H1 (cell line): ENCODE data around the gene LILRB2. TPM values are rescaled to one million over a fixed set of nuclear protein-coding genes. Genes with fewer than 3 reads are reported as not detected.

ENCODE experiments used
- CTCF ChIA-PET: fragments of 300-600 bp; sonication (Branson Sonifier 250); formaldehyde crosslinking; loops from one replicate; lab custom pipeline; 2021; ENCODE audit not compliant: partially characterized antibody; lab: Charles Lee
- POLR2A ChIA-PET: fragments of 300-600 bp; sonication (Branson Sonifier 250); formaldehyde crosslinking; loops from one replicate; lab custom pipeline; 2021; ENCODE audit warnings: inconsistent platforms; ENCODE audit not compliant: partially characterized antibody; lab: Charles Lee
- DNase-seq, 2 experiments: peaks; one replicate each; pipeline versions ENCODE4 v3.0.0 to v3.0.0-alpha.2; 2010 to 2022; ENCODE audit warnings: low spot score in 2 of 2, low read depth in 1 of 2, mixed read lengths in 1 of 2
- FAIRE-seq: peaks from 2 replicates; lab custom pipeline; 2011; peaks lifted over from hg19 to GRCh38; lab: Jason Lieb, UNC
- H2AFZ ChIP-seq: 2 replicates; pipeline ENCODE4 v1.8.1; 2012; ENCODE audit warnings: low read length, inconsistent platforms
- H2AK5ac ChIP-seq: 2 replicates; pipeline ENCODE4 v1.6.1; 2013; ENCODE audit warnings: low read depth, low read length
- H2BK120ac ChIP-seq: replicated peaks from 2 replicates; pipeline ENCODE3; 2013; ENCODE audit warnings: low read depth, low read length, inconsistent platforms
- H2BK12ac ChIP-seq: 2 replicates; pipeline ENCODE4 v1.6.1; 2013; ENCODE audit warnings: low read depth, low read length
- H2BK15ac ChIP-seq: 2 replicates; pipeline ENCODE4 v1.6.1; 2013; ENCODE audit warnings: low read length
- H2BK20ac ChIP-seq: 2 replicates; pipeline ENCODE4 v1.6.1; 2013; ENCODE audit warnings: low read length
- H2BK5ac ChIP-seq: 2 replicates; pipeline ENCODE4 v1.6.1; 2013; ENCODE audit warnings: low read depth, low read length
- H3K14ac ChIP-seq: 2 replicates; pipeline ENCODE4 v1.6.1; 2013; ENCODE audit warnings: inconsistent platforms; ENCODE audit not compliant: insufficient read length
- H3K18ac ChIP-seq: 2 replicates; pipeline ENCODE4 v1.6.1; 2013; ENCODE audit warnings: low read length; ENCODE audit errors: extremely low read depth
- H3K23ac ChIP-seq: 2 replicates; pipeline ENCODE4 v1.6.1; 2013; ENCODE audit warnings: inconsistent platforms; ENCODE audit not compliant: insufficient read length
- H3K23me2 ChIP-seq: 2 replicates; pipeline ENCODE4 v1.6.1; 2013; ENCODE audit warnings: low read depth, low read length
- H3K27ac ChIP-seq: 2 replicates; pipeline ENCODE4 v1.6.1; 2011; ENCODE audit warnings: low read depth, low read length, inconsistent platforms
- H3K27me3 ChIP-seq, 4 experiments: replicated peaks in 1 of 4; 1 replicate in 1 of 4; 2 replicates in 3 of 4; pipeline versions ENCODE4 v1.6.1 to v1.8.1; 2011 to 2013; ENCODE audit warnings: low read length in 3 of 4, mild to moderate bottlenecking in 3 of 4, inconsistent platforms in 2 of 4, mixed read lengths in 2 of 4, moderate library complexity in 1 of 4; ENCODE audit not compliant: control insufficient read depth in 3 of 4, insufficient read depth in 3 of 4; ENCODE audit errors: extremely low read depth in 1 of 4
- H3K36me3 ChIP-seq, 4 experiments: 2 replicates each; pipeline versions ENCODE4 v1.6.1 to v1.8.1; 2011 to 2013; ENCODE audit warnings: mild to moderate bottlenecking in 4 of 4, low read length in 3 of 4, moderate library complexity in 2 of 4, control low read depth in 1 of 4, inconsistent platforms in 1 of 4; ENCODE audit not compliant: insufficient read depth in 4 of 4, control insufficient read depth in 2 of 4
- H3K4ac ChIP-seq: replicated peaks from 2 replicates; pipeline ENCODE3; 2013; ENCODE audit warnings: low read length, low read depth, mixed read lengths, inconsistent platforms; ENCODE audit not compliant: insufficient read length
- H3K4me1 ChIP-seq, 4 experiments: replicated peaks in 1 of 4; 1 replicate in 1 of 4; 2 replicates in 3 of 4; pipeline versions ENCODE4 v1.6.1 to v1.8.1; 2011 to 2013; ENCODE audit warnings: low read length in 3 of 4, inconsistent platforms in 2 of 4, mixed read lengths in 1 of 4; ENCODE audit not compliant: insufficient read depth in 4 of 4, control insufficient read depth in 3 of 4
- H3K4me2 ChIP-seq, 2 experiments: 2 replicates each; pipeline versions ENCODE4 v1.6.1 to v1.8.1; 2011 to 2013; ENCODE audit warnings: low read depth in 2 of 2, low read length in 2 of 2, control low read depth in 1 of 2, inconsistent platforms in 1 of 2, mild to moderate bottlenecking in 1 of 2; ENCODE audit not compliant: insufficient read depth in 1 of 2
- H3K4me3 ChIP-seq, 4 experiments: fragments of 200-600, 300-600 bp in 1 of 4; sonication (generic), shearing (Covaris generic), sonication (Bioruptor Twin) in 1 of 4; 2 replicates each; pipeline versions ENCODE4 v1.5.1 to v1.8.1; 2011 to 2016; ENCODE audit warnings: low read length in 4 of 4, low read depth in 3 of 4, control low read depth in 2 of 4, inconsistent platforms in 2 of 4, mild to moderate bottlenecking in 2 of 4, mixed read lengths in 1 of 4, moderate library complexity in 1 of 4; ENCODE audit not compliant: insufficient read depth in 2 of 4; ENCODE audit errors: extremely low read depth in 1 of 4
- H3K56ac ChIP-seq: replicated peaks from 2 replicates; pipeline ENCODE3; 2013; ENCODE audit warnings: low read depth, mild to moderate bottlenecking, mixed read lengths, low read length, inconsistent platforms; ENCODE audit not compliant: insufficient read length
- H3K79me1 ChIP-seq: 2 replicates; pipeline ENCODE4 v1.6.1; 2013; ENCODE audit warnings: low read depth, low read length, control low read depth
- H3K79me2 ChIP-seq, 2 experiments: 2 replicates each; pipeline versions ENCODE4 v1.6.1 to v1.8.1; 2012 to 2013; ENCODE audit warnings: low read length in 2 of 2, mild to moderate bottlenecking in 2 of 2, inconsistent platforms in 1 of 2; ENCODE audit not compliant: insufficient read depth in 2 of 2, control insufficient read depth in 1 of 2
- H3K9ac ChIP-seq, 4 experiments: replicated peaks in 1 of 4; 1 replicate in 1 of 4; 2 replicates in 3 of 4; pipeline versions ENCODE4 v1.6.1 to v1.8.1; 2011 to 2013; ENCODE audit warnings: low read depth in 3 of 4, low read length in 3 of 4, control low read depth in 2 of 4, mild to moderate bottlenecking in 2 of 4, moderate library complexity in 2 of 4, inconsistent platforms in 1 of 4; ENCODE audit errors: extremely low read depth in 1 of 4
- H3K9me3 ChIP-seq, 2 experiments: 2 replicates each; pipeline versions ENCODE4 v1.6.1 to v1.8.1; 2012 to 2013; ENCODE audit warnings: mild to moderate bottlenecking in 2 of 2, moderate library complexity in 2 of 2, control low read depth in 1 of 2, inconsistent platforms in 1 of 2, low read depth in 1 of 2, low read length in 1 of 2, mixed read lengths in 1 of 2; ENCODE audit not compliant: insufficient read depth in 2 of 2
- H4K20me1 ChIP-seq, 2 experiments: replicated peaks in 1 of 2; 2 replicates each; pipeline versions ENCODE3 to v1.8.1; 2011 to 2013; ENCODE audit warnings: inconsistent platforms in 2 of 2, low read length in 2 of 2, mild to moderate bottlenecking in 1 of 2; ENCODE audit not compliant: insufficient read depth in 2 of 2, control insufficient read depth in 1 of 2
- H4K5ac ChIP-seq: 2 replicates; pipeline ENCODE4 v1.6.1; 2013; ENCODE audit warnings: low read length, low read depth, mixed read lengths, inconsistent platforms; ENCODE audit not compliant: insufficient read length
- H4K8ac ChIP-seq: 2 replicates; pipeline ENCODE4 v1.8.0; 2013; ENCODE audit warnings: mild to moderate bottlenecking, moderate library complexity, low read length, inconsistent platforms; ENCODE audit not compliant: insufficient read depth; ENCODE audit errors: extremely low read depth
- H4K91ac ChIP-seq: replicated peaks from 2 replicates; pipeline ENCODE3; 2013; ENCODE audit warnings: low read length, mixed read lengths, inconsistent platforms; ENCODE audit not compliant: insufficient read length
- ASH2L ChIP-seq: fragments of 200-600, 300-600 bp; sonication (generic); IDR thresholded peaks from one replicate; pipeline ENCODE4 v1.7.1; 2017; ENCODE audit warnings: low read length
- CEBPB ChIP-seq: IDR thresholded peaks from 2 replicates; pipeline ENCODE4 v1.6.1; 2012; ENCODE audit warnings: low read depth, low read length
- KDM1A ChIP-seq: fragments of 200-600, 300-600 bp; sonication (generic); IDR thresholded peaks from 2 replicates; pipeline ENCODE4 v1.7.1; 2016; ENCODE audit warnings: mild to moderate bottlenecking, low read length, borderline replicate concordance
- NANOG ChIP-seq: IDR thresholded peaks from 2 replicates; pipeline ENCODE4 v1.6.1; 2011; ENCODE audit warnings: low read length, low read depth, mild to moderate bottlenecking, inconsistent platforms; ENCODE audit not compliant: insufficient read depth, poor library complexity, severe bottlenecking
- RBBP5 ChIP-seq: IDR thresholded peaks from 2 replicates; pipeline ENCODE4 v1.7.1; 2012; ENCODE audit warnings: low read depth, mild to moderate bottlenecking, inconsistent platforms, low read length, moderate library complexity, borderline replicate concordance
- WGBS, 2 experiments: shearing (Covaris generic) in 1 of 2; methylation state at CpG; one replicate each; pipeline versions ENCODE4 v1.1.6 to v1.1.7; 2013 to 2015; ENCODE audit warnings: low lambda C conversion rate in 2 of 2, mixed read lengths in 2 of 2, inconsistent platforms in 1 of 2, low coverage in 1 of 2, missing lambda C conversion rate in 1 of 2; ENCODE audit not compliant: insufficient replicate concordance in 2 of 2, insufficient coverage in 1 of 2, insufficient read length in 1 of 2; ENCODE audit errors: extremely low coverage in 1 of 2, missing lambda C conversion rate in 1 of 2; 5-methylcytosine and 5-hydroxymethylcytosine counted together
- polyA plus RNA-seq, 7 experiments: library from polyadenylated mRNA; depleted of rRNA in 3 of 7; stranded (reverse) in 5 of 7; unstranded in 2 of 7; fragments of >200 nt in 5 of 7; fragments of 200-250 nt in 2 of 7; gene quantifications; 1 replicate in 5 of 7; 2 replicates in 1 of 7; 4 replicates in 1 of 7; pipeline versions ENCODE4 v1.2.1 to v1.2.3, GENCODE V29; 2011 to 2013; ENCODE audit warnings: missing spikeins in 2 of 7, mixed read lengths in 2 of 7
- total RNA-seq: library from RNA; stranded (reverse); fragmentation: NEBNext Ultra II Directional; extraction: Animal tissue kit (Norgen Biotek cat#: 25700); gene quantifications from 2 replicates; pipeline ENCODE4 v1.2.1, GENCODE V29; 2021

LILRB2 gene
- total and polyA plus RNA-seq, 2 of the 8 experiments (the other 6 are each of a cell fraction or from before 2014, with no cell fraction given) = not detected

- Histone ChIP-seq H3K36me3 (no peaks in the 10 kb centered on the region), H3K27ac (no peak overlapping the region), H2BK5ac (no peak overlapping the region), H3K79me1 (no peaks in the 10 kb centered on the region), H3K79me2 (no peaks in the 10 kb centered on the region), H3K27me3 (0 out of 7 replicates have a peak, but pooled peaks cover 0 to 8% (median 0%) of the 10 kb centered on the region in 4 experiments), H3K18ac (no peak overlapping the region), H3K56ac (no peak overlapping the region), H3K4me1 (no peaks in the 10 kb centered on the region), H4K8ac (no peak overlapping the region), H2BK120ac (no peak overlapping the region), H4K5ac (no peak overlapping the region), H3K9ac (no peak overlapping the region), H2BK12ac (no peak overlapping the region), H2BK15ac (no peak overlapping the region), H2BK20ac (no peak overlapping the region), H2AFZ (no peak overlapping the region), H3K23ac (no peak overlapping the region), H2AK5ac (no peak overlapping the region), H3K23me2 (no peaks in the 10 kb centered on the region), H3K4me2 (no peak overlapping the region), H4K91ac (no peak overlapping the region), H4K20me1 (no peaks in the 10 kb centered on the region), H3K14ac (no peak overlapping the region), H3K4me3 (no peak overlapping the region), H3K4ac (no peak overlapping the region), H3K9me3 (no peaks in the 10 kb centered on the region)
- DNase-seq (no peak), FAIRE-seq (no peak)
- WGBS, 2 experiments = 77% methylated on average over 4 of the region's 4 CpGs; no CpG with 5 or more reads in 1 of the 2 experiments
- TF ChIP-seq CEBPB = no peak
- TF ChIP-seq KDM1A = no peak
- TF ChIP-seq ASH2L = no peak
- no peak for TF ChIP-seq RBBP5
- TF ChIP-seq NANOG = no peak
- CTCF ChIA-PET = interaction anchor here (0.7 to 2.8 kb wide), 9 partner anchors 9 to 93 kb away, joined by 3 to 21 read pairs (median 5); no protein-coding TSS in a partner anchor
- POLR2A ChIA-PET = interaction anchor here (1.5 kb wide), 1 partner anchor 97 kb away, joined by 5 read pairs; the partner anchor contains the start of gene RPS9
Observed at GRCh38 chr19:54298357-54299125, 17.6 kb upstream of the LILRB2 start.
